DND-41 (cell line): ENCODE data around the gene GM2A.
"Not testable (repeated sequence)": the region's sequence is repeated elsewhere in the genome, so short reads cannot be mapped to it uniquely, and the experiment has no call there.

Experiments
- ATAC-seq: fragments of 200-7000 bp; cut with Tn5 transposase; 3 replicates; pipeline ENCODE4 v1.9.1; 2021; ENCODE audit warnings: low read depth; ENCODE audit not compliant: insufficient read depth
- DNase-seq: peaks from one replicate; pipeline ENCODE4 v3.0.0-alpha.2; 2020
- H2AFZ ChIP-seq: 2 replicates; pipeline ENCODE4 v1.6.0; 2012; ENCODE audit warnings: low read depth, low read length
- H3K27ac ChIP-seq: 2 replicates; pipeline ENCODE4 v1.5.1; 2012; ENCODE audit warnings: low read length, inconsistent platforms
- H3K27me3 ChIP-seq: fragments of 200-600 bp; sonication (generic); 2 replicates; pipeline ENCODE4 v1.6.0; 2012; ENCODE audit warnings: low read length, mild to moderate bottlenecking, inconsistent platforms; ENCODE audit not compliant: insufficient read depth, poor library complexity
- H3K36me3 ChIP-seq: 2 replicates; pipeline ENCODE4 v1.5.1; 2012; ENCODE audit warnings: low read length, inconsistent platforms; ENCODE audit not compliant: insufficient read depth
- H3K4me1 ChIP-seq: 2 replicates; pipeline ENCODE4 v1.5.1; 2012; ENCODE audit warnings: mild to moderate bottlenecking, low read length; ENCODE audit not compliant: insufficient read depth
- H3K4me2 ChIP-seq: 2 replicates; pipeline ENCODE4 v1.6.0; 2012; ENCODE audit warnings: mild to moderate bottlenecking, moderate library complexity, low read length, inconsistent platforms; ENCODE audit not compliant: insufficient read depth
- H3K4me3 ChIP-seq, 2 experiments: fragments of 200-600 bp in 1 of 2; shearing (Covaris generic) in 1 of 2; 2 replicates each; pipeline ENCODE4 v1.5.1; 2012 to 2016; ENCODE audit warnings: inconsistent platforms in 2 of 2, low read length in 2 of 2, mild to moderate bottlenecking in 2 of 2, low read depth in 1 of 2, moderate library complexity in 1 of 2
- H3K79me2 ChIP-seq: 2 replicates; pipeline ENCODE4 v1.6.0; 2012; ENCODE audit warnings: low read length, inconsistent platforms; ENCODE audit not compliant: insufficient read depth
- H3K9ac ChIP-seq: 2 replicates; pipeline ENCODE4 v1.6.0; 2012; ENCODE audit warnings: low read depth, mild to moderate bottlenecking, inconsistent platforms, low read length, moderate library complexity
- H3K9me3 ChIP-seq: 2 replicates; pipeline ENCODE4 v1.5.1; 2012; ENCODE audit warnings: low read length, moderate library complexity, mild to moderate bottlenecking, inconsistent platforms; ENCODE audit not compliant: insufficient read depth, severe bottlenecking
- H4K20me1 ChIP-seq: 2 replicates; pipeline ENCODE4 v1.6.0; 2012; ENCODE audit warnings: low read length; ENCODE audit not compliant: insufficient read depth
- EZH2 ChIP-seq: IDR thresholded peaks from 3 replicates; pipeline ENCODE4 v1.6.1; 2012; ENCODE audit warnings: borderline replicate concordance, low read depth, mild to moderate bottlenecking, moderate library complexity, low read length, inconsistent platforms; ENCODE audit not compliant: severe bottlenecking
- TF ChIP-seq, protein P1 (sequence below): IDR thresholded peaks from 2 replicates; pipeline ENCODE4 v1.5.1; 2012; ENCODE audit warnings: borderline replicate concordance, low read length, moderate library complexity, mild to moderate bottlenecking; ENCODE audit not compliant: poor library complexity, severe bottlenecking; ENCODE audit errors: extremely low read depth

The GM2A gene

DNA sequence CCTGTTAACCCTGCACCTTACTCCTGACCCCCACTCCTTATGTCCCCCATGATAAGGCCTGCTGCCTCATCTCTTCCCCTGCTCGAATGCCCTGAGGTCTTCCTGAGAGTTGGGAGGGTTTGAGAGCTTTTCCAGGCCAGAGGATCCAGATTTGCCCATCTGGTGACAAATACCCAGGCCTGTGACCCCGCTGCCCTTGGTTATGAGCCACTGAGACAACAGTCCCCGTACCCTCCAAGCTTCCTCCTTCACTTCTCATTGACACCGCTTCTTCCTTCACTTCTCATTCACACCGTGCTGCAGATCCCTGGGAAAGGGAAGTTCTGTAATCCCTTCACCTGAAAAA is 593 bp downstream of the GM2A start:
- no peak for DNase-seq
- H3K27ac ChIP-seq, result peak overlapping the region; percentile 71

DNA sequence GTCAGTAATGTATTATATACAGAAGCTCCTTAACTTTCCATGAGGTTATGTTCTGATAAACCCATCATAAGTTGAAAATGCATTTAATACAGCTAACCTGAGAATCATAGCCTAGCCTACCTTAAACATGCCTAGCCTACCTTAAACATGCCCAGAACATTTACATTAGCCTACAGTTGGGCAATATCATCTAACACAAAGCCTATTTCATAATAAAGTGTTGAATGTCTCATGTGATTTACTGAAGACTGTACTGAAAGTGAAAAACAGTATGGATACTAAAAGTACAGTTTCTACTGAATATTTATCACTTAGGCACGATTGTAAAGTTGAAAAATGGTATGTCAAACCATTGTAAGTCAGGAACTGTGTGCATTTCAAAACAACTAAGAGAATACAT is 1.6 kb downstream of the GM2A start:
- Histone ChIP-seq H3K79me2 (peaks cover 72% of the 10 kb centered on the region), H3K9ac (no peak overlapping the region), H3K36me3 (peaks cover 65% of the 10 kb centered on the region), H3K27me3 (no peaks in the 10 kb centered on the region), H3K4me2 (no peak overlapping the region), H4K20me1 (peaks cover 66% of the 10 kb centered on the region), H3K27ac (no peak overlapping the region), H2AFZ (no peak overlapping the region), H3K4me1 (peaks cover 37% of the 10 kb centered on the region), H3K9me3 (no peaks in the 10 kb centered on the region), H3K4me3 (no peak overlapping the region)
- TF ChIP-seq, protein P1, sequence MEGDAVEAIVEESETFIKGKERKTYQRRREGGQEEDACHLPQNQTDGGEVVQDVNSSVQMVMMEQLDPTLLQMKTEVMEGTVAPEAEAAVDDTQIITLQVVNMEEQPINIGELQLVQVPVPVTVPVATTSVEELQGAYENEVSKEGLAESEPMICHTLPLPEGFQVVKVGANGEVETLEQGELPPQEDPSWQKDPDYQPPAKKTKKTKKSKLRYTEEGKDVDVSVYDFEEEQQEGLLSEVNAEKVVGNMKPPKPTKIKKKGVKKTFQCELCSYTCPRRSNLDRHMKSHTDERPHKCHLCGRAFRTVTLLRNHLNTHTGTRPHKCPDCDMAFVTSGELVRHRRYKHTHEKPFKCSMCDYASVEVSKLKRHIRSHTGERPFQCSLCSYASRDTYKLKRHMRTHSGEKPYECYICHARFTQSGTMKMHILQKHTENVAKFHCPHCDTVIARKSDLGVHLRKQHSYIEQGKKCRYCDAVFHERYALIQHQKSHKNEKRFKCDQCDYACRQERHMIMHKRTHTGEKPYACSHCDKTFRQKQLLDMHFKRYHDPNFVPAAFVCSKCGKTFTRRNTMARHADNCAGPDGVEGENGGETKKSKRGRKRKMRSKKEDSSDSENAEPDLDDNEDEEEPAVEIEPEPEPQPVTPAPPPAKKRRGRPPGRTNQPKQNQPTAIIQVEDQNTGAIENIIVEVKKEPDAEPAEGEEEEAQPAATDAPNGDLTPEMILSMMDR, result no peak
- TF ChIP-seq EZH2, result no peak
- DNase-seq (no peak), ATAC-seq (no peak)

More for the DNA sequence above, 593 bp downstream of the GM2A start:
- Histone ChIP-seq H3K27me3 (no peaks in the 10 kb centered on the region), H3K4me2 (peak overlapping the region; percentile 90), H3K36me3 (peaks cover 65% of the 10 kb centered on the region), H3K4me1 (peaks cover 47% of the 10 kb centered on the region), H3K79me2 (peaks cover 72% of the 10 kb centered on the region), H3K9ac (peak overlapping the region; percentile 56), H4K20me1 (peaks cover 60% of the 10 kb centered on the region), H3K9me3 (no peaks in the 10 kb centered on the region), H2AFZ (no peak overlapping the region), H3K4me3 (peak overlapping the region in 1 of 2 experiments; percentile 69; a peak in 3 of 4 replicates)
- ATAC-seq, result no peak
- TF ChIP-seq, protein P1, result no peak
- no peak for TF ChIP-seq EZH2

DNA sequence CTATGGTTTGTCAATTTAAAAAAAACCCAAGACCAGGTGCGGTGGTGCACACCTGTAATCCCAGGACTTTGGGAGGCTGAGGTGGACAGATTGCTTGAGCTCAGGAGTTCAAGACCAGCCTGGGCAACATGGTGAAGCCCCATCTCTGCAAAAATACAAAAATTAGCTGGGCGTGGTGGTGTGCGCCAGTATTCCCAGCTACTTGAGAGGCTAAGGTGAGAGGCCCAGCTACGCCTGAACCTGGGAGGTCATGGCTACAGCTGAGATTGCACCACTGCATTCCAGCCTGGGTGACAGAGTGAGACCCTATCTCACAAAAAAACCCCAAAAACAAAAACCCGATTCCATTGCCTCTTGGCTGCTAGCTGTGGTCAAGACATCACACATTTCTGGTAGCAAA is 2.0 kb downstream of the GM2A start:
- H3K9ac ChIP-seq, H2AFZ ChIP-seq, H3K9me3 ChIP-seq, H3K27ac ChIP-seq, H3K27me3 ChIP-seq, H3K4me2 ChIP-seq, ATAC-seq, H3K4me3 ChIP-seq, DNase-seq: not testable (repeated sequence)
- Histone ChIP-seq H3K79me2 (peaks cover 70% of the 10 kb centered on the region), H3K36me3 (peaks cover 65% of the 10 kb centered on the region), H4K20me1 (peaks cover 69% of the 10 kb centered on the region), H3K4me1 (peaks cover 36% of the 10 kb centered on the region)

DNA sequence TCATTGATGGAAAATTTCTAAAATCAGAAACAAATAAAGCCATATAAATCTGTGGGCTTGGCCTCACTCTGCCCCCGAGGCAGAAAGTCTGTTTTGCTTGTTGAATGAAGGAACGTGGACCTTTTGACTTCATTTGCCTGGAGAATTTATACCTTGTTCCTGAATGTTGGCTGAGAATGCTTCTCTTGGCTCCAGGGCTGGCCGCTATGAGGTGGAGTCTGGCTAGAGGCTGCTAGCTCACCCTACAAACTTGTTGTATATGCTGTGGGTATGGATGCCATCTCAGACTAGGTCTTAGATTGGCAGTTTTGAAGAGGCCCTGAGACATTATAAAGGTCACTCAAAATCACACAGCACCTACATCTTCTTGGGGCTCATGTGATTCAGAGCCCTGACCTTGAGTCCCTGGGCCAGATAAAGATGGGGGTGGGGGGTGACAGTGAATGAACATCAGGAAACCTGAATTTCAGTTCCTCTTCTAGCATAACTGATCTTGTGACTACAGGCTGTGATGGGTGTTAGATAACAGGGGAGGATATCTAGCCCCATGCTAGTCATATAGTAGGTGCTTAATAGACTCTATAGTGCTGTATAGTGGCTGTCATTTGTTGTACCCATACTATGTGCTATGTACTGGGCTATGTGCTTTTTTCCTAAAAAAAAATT is 2.8 kb downstream of the GM2A start:
- H3K36me3 ChIP-seq, result peaks cover 60% of the 10 kb centered on the region
- DNase-seq, result no peak
- H3K4me1 ChIP-seq, result peaks cover 28% of the 10 kb centered on the region
- H3K4me3 ChIP-seq, result no peak overlapping the region
- peaks cover 65% of the 10 kb centered on the region for H3K79me2 ChIP-seq
- H3K27ac ChIP-seq, result no peak overlapping the region
- no peak overlapping the region for H2AFZ ChIP-seq
- no peak overlapping the region for H3K9ac ChIP-seq
- no peak overlapping the region for H3K4me2 ChIP-seq
- H3K9me3 ChIP-seq, result no peaks in the 10 kb centered on the region
- no peaks in the 10 kb centered on the region for H3K27me3 ChIP-seq
- peaks cover 65% of the 10 kb centered on the region for H4K20me1 ChIP-seq
- ATAC-seq, result no peak
- TF ChIP-seq, protein P1, result no peak
- TF ChIP-seq EZH2, result no peak
